ENCODE measurements around the gene MB21D2.

The MB21D2 gene

GRCh38 chr3:192750201-192750600 is 167.5 kb downstream of the MB21D2 start:
- no peak for TF ChIP-seq CTCF (conservative IDR thresholded peaks at IDR 0.05; ENCODE audit: low read length)
- no peak overlapping the region for H3K4me3 ChIP-seq (ENCODE audit: low read length)
- DNase-seq (ENCODE audit: low read depth) = no peak

- no peak for TF ChIP-seq CTCF (conservative IDR thresholded peaks at IDR 0.05; ENCODE audit: low read length)
- no peak for DNase-seq (ENCODE audit: low read depth)
- no peak overlapping the region for H3K4me3 ChIP-seq (ENCODE audit: low read length)
These were observed 169.9 kb downstream of the MB21D2 start for GRCh38 chr3:192747746-192748145.

DNA sequence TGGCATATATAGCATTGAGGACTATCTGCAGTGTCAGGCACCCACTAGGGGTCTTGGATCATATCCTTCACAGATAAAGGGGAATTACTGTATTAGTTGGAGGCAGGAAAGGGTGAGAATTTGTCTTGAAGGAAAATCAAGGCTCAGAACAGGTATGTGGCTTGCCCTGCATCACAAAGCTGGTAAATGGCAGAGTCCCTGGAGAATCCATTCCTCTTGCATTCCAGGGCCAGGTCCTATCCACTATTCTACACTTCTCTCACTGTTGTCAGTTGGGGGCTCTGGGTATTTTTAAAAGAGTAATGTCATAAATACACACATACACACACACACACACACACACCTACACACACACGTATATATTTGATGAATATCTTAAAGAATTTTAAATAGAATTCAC is 170.5 kb downstream of the MB21D2 start:
- no peak overlapping the region for H3K4me3 ChIP-seq (ENCODE audit: low read length)
- no peak for TF ChIP-seq CTCF (conservative IDR thresholded peaks at IDR 0.05; ENCODE audit: low read length)
- DNase-seq (ENCODE audit: low read depth) = no peak

Data from AG10803 (cell line).